GM18951 (cell line): ENCODE data around the gene RNF214.
"Not testable (repeated sequence)": the region's sequence is repeated elsewhere in the genome, so short reads cannot be mapped to it uniquely, and the experiment has no call there.

ENCODE experiments used
- POLR2A ChIP-seq: IDR thresholded peaks from 4 replicates; pipeline ENCODE4 v1.6.1; 2011; ENCODE audit warnings: mild to moderate bottlenecking; ENCODE audit not compliant: insufficient read length, insufficient read depth; ENCODE audit errors: extremely low read depth
- in situ Hi-C: fragments of 300-500 bp; cut with MboI; formaldehyde crosslinking; loops from one replicate; pipeline ENCODE4 v1.12.0; 2022; ENCODE audit warnings: low sequenced_read_pairs, mixed read lengths, inconsistent platforms; ENCODE audit not compliant: unreplicated experiment

Gene RNF214

GRCh38 chr11:117248341-117248740 is 15.9 kb downstream of the RNF214 start:
- in situ Hi-C loops, result no loop called here
- TF ChIP-seq POLR2A, result no peak

GRCh38 chr11:117249571-117249970 is 17.1 kb downstream of the RNF214 start:
- TF ChIP-seq POLR2A, result no peak
- in situ Hi-C loops, result no loop called here

- no peak for TF ChIP-seq POLR2A
- in situ Hi-C loops, result no loop called here
Measured at GRCh38 chr11:117251506-117251905, 19.0 kb downstream of the RNF214 start.

- no peak for TF ChIP-seq POLR2A
- in situ Hi-C loops, result no loop called here
Measured at GRCh38 chr11:117255966-117256365, 23.5 kb downstream of the RNF214 start.

GRCh38 chr11:117256573-117256972 is 24.1 kb downstream of the RNF214 start:
- TF ChIP-seq POLR2A, result no peak
- in situ Hi-C loops, result no loop called here

GRCh38 chr11:117258576-117258975 is 26.1 kb downstream of the RNF214 start:
- no peak for TF ChIP-seq POLR2A
- in situ Hi-C loops, result no loop called here

- TF ChIP-seq POLR2A, result no peak
- in situ Hi-C loops, result no loop called here
Measured at GRCh38 chr11:117259417-117259816, 26.9 kb downstream of the RNF214 start.

- in situ Hi-C loops, result not testable (repeated sequence)
Measured at GRCh38 chr11:117264624-117265323, 32.3 kb downstream of the RNF214 start.

GRCh38 chr11:117265745-117266144 is 33.3 kb downstream of the RNF214 start:
- in situ Hi-C loops, result no loop called here

GRCh38 chr11:117269856-117270255 is 37.4 kb downstream of the RNF214 start:
- in situ Hi-C loops, result no loop called here
- TF ChIP-seq POLR2A, result no peak

More at GRCh38 chr11:117265745-117266144, 33.3 kb downstream of the RNF214 start:
- no peak for TF ChIP-seq POLR2A

GRCh38 chr11:117271208-117271607 is 38.7 kb downstream of the RNF214 start:
- TF ChIP-seq POLR2A, result no peak
- in situ Hi-C loops, result no loop called here

- in situ Hi-C loops, result not testable (repeated sequence)
Measured at GRCh38 chr11:117272175-117272574, 39.7 kb downstream of the RNF214 start.

- in situ Hi-C loops, result no loop called here
- TF ChIP-seq POLR2A, result no peak
Measured at GRCh38 chr11:117273550-117274289, 41.2 kb downstream of the RNF214 start.

GRCh38 chr11:117278347-117278746 is 45.9 kb downstream of the RNF214 start:
- no peak for TF ChIP-seq POLR2A

More at GRCh38 chr11:117278347-117278746, 45.9 kb downstream of the RNF214 start:
- in situ Hi-C loops, result no loop called here
